Upper lobe of right lung (tissue), 1 donor: ENCODE data around the gene EXO1. TPM values are rescaled to one million over a fixed set of nuclear protein-coding genes. Genes with fewer than 3 reads are reported as not detected.

Experiments
- ATAC-seq: fragments of 200-7000 bp; cut with Tn5 transposase; one replicate; pipeline ENCODE4 v1.9.1; 2020; ENCODE audit warnings: mild to moderate bottlenecking, moderate library complexity
- DNase-seq: peaks from one replicate; pipeline ENCODE4 v3.0.0-alpha.2; 2020
- H3K27ac ChIP-seq: fragments of 200-600 bp; one replicate; pipeline ENCODE4 v1.8.0; 2022
- H3K27me3 ChIP-seq: fragments of 200-600 bp; one replicate; pipeline ENCODE4 v1.8.0; 2022; ENCODE audit warnings: mild to moderate bottlenecking
- H3K36me3 ChIP-seq: fragments of 200-600 bp; one replicate; pipeline ENCODE4 v1.8.0; 2022
- H3K4me1 ChIP-seq: fragments of 200-600 bp; one replicate; pipeline ENCODE4 v1.8.0; 2022
- H3K4me3 ChIP-seq: fragments of 200-600 bp; one replicate; pipeline ENCODE4 v1.8.0; 2022; ENCODE audit warnings: mild to moderate bottlenecking
- H3K9me3 ChIP-seq: fragments of 200-600 bp; one replicate; pipeline ENCODE4 v1.8.0; 2022
- intact Hi-C: fragments of 100-400 bp; cut with DNase I; formaldehyde crosslinking; loops from one replicate; pipeline ENCODE4 v1.11.0; 2022
- total RNA-seq: library from RNA; stranded (reverse); fragmentation: NEBNext Ultra II Directional; extraction: Animal tissue kit (Norgen Biotek cat#: 25700); gene quantifications from one replicate; pipeline ENCODE4 v1.2.1, GENCODE V29; 2021
- TF ChIP-seq, protein P1 (sequence below): fragments of 200-600 bp; IDR thresholded peaks from one replicate; pipeline ENCODE4 v1.8.0; 2022; ENCODE audit warnings: antibody characterized with exemption
- donor health status: DM: no; HTN: yes; CAD: no; lungs with severe emphysema.

Gene EXO1
- total RNA-seq, 1 donor from 2014 or later, result 0.32 TPM

DNA sequence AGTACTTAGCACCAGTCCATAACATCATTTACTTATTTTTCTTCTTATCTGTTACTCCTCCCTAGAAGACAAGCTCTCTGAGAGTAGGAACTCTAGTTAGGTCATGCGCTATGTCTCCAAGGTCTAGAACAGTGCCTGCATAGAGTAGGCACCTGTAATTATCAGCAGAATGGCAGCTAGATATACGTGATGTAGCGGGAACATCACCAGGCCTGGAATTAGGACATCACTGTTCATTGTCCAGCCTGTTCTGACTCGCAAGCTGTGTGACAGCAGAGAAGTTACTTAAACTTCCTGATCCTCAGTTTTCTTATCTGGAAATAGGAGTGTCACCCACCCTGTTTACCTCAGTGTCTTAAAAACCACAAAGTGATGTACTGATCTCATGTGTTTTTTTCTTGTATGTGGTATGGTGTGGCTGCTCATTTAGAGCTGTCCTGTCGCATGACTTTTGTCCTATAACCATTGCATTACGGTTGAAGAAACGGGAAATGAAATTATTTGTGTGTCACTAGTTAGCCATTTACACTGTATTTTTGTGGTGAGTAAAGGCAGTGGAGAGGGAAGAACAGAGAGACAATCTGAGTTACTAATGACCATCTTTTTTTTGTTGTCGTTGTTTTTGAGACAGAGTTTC lies 37.1 kb upstream of the EXO1 start:
- Histone ChIP-seq H3K4me3 (no peak overlapping the region), H3K4me1 (no peaks in the 10 kb centered on the region), H3K9me3 (no peaks in the 10 kb centered on the region), H3K27ac (no peak overlapping the region), H3K27me3 (no peaks in the 10 kb centered on the region), H3K36me3 (no peaks in the 10 kb centered on the region)
- no peak for DNase-seq
- intact Hi-C loops, result no loop called here
- TF ChIP-seq, protein P1, sequence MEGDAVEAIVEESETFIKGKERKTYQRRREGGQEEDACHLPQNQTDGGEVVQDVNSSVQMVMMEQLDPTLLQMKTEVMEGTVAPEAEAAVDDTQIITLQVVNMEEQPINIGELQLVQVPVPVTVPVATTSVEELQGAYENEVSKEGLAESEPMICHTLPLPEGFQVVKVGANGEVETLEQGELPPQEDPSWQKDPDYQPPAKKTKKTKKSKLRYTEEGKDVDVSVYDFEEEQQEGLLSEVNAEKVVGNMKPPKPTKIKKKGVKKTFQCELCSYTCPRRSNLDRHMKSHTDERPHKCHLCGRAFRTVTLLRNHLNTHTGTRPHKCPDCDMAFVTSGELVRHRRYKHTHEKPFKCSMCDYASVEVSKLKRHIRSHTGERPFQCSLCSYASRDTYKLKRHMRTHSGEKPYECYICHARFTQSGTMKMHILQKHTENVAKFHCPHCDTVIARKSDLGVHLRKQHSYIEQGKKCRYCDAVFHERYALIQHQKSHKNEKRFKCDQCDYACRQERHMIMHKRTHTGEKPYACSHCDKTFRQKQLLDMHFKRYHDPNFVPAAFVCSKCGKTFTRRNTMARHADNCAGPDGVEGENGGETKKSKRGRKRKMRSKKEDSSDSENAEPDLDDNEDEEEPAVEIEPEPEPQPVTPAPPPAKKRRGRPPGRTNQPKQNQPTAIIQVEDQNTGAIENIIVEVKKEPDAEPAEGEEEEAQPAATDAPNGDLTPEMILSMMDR, result no peak
- peak; percentile 79 for ATAC-seq

DNA sequence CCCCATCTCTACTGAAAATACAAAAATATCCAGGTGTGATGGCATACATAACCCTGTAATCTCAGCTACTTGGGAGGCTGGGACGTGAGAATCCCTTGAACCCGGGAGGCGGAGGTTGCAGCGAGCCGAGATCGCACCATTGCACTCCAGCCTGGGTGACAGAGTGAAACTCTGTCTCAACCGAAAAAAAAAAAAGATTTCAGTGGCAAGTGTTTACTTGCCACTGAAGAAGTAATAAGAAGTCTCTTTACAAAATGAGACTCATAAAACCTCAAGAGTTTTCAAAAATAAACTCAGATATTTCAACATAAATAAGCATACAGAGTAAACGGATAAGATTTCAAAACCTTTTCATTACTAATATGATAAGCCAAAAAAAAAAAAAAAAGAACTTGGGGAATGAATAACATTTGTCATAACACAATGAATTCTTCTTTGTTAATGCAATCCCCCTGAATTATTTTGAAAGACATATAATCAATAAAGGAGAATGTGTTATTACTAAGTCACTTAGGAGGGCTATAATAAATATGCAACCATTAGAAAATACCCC lies 34.2 kb upstream of the EXO1 start:
- ATAC-seq, result peak; percentile 55
- TF ChIP-seq, protein P1, result no peak
- Histone ChIP-seq H3K4me1 (no peaks in the 10 kb centered on the region), H3K36me3 (no peaks in the 10 kb centered on the region), H3K27ac (no peak overlapping the region), H3K9me3 (no peaks in the 10 kb centered on the region), H3K4me3 (no peak overlapping the region), H3K27me3 (no peaks in the 10 kb centered on the region)
- DNase-seq, result no peak
- intact Hi-C loops, result no loop called here

DNA sequence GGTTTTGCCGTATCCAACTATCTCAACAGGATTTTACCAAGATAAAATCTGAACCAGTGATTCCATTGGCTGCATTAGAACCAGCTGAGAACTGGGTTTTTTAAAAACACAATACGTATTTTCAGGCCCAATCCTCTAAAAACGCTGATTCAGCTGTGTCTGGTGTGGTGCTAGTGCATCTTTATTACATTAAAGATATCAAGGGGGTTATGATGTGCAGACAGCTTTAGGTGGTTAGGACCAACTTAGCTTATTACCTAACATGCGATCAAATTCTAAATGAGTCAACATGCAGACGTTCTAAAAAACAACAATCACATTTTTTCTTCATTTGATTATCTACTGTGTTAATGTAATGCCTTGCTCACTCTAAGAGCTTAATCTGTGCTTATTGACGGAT lies 32.0 kb upstream of the EXO1 start:
- ATAC-seq (no peak), DNase-seq (no peak)
- Histone ChIP-seq H3K9me3 (no peaks in the 10 kb centered on the region), H3K4me1 (no peaks in the 10 kb centered on the region), H3K4me3 (no peak overlapping the region), H3K27me3 (no peaks in the 10 kb centered on the region), H3K27ac (no peak overlapping the region), H3K36me3 (no peaks in the 10 kb centered on the region)
- TF ChIP-seq, protein P1, result no peak
- intact Hi-C loops, result no loop called here

DNA sequence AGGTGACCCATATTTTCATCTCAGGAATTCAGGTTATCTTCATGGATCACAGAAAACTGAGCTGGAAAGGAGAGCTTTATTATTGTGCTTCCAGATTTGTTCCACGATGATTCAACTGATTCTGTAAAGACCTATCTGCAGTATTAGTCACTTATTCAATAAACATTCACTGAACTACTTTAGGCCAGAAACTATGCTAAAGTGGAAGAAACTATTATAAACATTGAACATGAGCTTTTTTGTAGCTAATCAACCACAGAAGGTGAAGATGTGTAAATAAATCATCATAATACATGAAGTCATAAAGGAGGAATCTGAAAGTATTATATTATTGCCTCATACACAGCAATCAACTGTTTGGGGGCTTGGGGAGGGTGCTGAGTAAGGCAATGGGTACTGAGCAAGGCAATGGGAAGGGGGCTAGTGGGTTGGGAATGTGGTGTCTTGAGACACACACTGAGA lies 30.6 kb upstream of the EXO1 start:
- ATAC-seq, result no peak

DNA sequence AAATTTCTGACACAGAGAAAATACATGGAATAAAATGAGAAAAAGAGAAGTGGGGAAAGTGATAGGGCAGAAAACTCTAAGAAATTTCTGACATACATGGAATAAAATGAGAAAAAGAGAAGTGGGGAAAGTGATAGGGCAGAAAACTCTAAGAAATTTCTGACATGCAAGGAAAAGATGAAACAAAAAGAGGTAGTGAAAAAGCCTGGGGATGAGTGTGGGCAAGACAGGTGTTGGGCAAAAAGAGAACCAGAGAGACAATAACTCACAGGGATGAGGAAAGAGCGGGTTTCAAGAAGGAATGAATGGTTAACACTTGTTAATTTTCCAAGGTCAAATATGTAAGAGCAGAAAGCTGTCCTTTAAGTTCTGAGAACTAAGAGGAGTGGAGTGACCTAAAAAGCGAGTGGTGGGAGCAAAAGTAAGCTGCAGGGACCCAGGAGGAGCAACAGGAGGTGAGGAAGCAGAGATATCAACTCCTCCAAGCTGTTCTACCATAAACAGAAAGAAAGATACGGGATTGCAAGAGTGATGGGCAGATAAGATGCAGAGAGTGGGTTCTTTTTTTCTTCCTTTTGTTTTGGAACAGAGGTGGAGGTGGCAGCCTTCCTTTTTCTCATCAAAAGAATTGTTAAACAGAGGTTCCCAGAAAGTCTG lies 29.9 kb upstream of the EXO1 start:
- H3K36me3 ChIP-seq, result no peaks in the 10 kb centered on the region
- H3K27ac ChIP-seq, result no peak overlapping the region
- H3K9me3 ChIP-seq, result no peaks in the 10 kb centered on the region
- DNase-seq, result no peak
- no peaks in the 10 kb centered on the region for H3K4me1 ChIP-seq
- intact Hi-C loops, result no loop called here
- ATAC-seq, result no peak
- no peak overlapping the region for H3K4me3 ChIP-seq
- TF ChIP-seq, protein P1, result no peak
- H3K27me3 ChIP-seq, result no peaks in the 10 kb centered on the region

More for the DNA sequence above, 30.6 kb upstream of the EXO1 start:
- no peak for DNase-seq
- Histone ChIP-seq H3K9me3 (no peaks in the 10 kb centered on the region), H3K4me1 (no peaks in the 10 kb centered on the region), H3K36me3 (no peaks in the 10 kb centered on the region), H3K4me3 (no peak overlapping the region), H3K27me3 (no peaks in the 10 kb centered on the region), H3K27ac (no peak overlapping the region)
- intact Hi-C loops, result no loop called here
- TF ChIP-seq, protein P1, result no peak
